Islet of Langerhans (tissue), 1 donor: ENCODE results near the gene CEMIP2.
A peak's percentile ranks its signal among the peaks of the same experiment; 100 is the strongest.
"Not testable (repeated sequence)": the region's sequence is repeated elsewhere in the genome, so short reads cannot be mapped to it uniquely, and the experiment has no call there.

Source experiments
- FAIRE-seq: peaks from one replicate; lab custom pipeline; 2011; peaks lifted over from hg19 to GRCh38; lab: Jason Lieb, UNC

The CEMIP2 gene

GRCh38 chr9:71706176-71706575 lies 62.1 kb downstream of the CEMIP2 start:
- FAIRE-seq, result no peak

GRCh38 chr9:71704796-71705195 lies 63.5 kb downstream of the CEMIP2 start:
- FAIRE-seq, result no peak

GRCh38 chr9:71703172-71703872 lies 65.0 kb downstream of the CEMIP2 start:
- FAIRE-seq, result no peak

DNA sequence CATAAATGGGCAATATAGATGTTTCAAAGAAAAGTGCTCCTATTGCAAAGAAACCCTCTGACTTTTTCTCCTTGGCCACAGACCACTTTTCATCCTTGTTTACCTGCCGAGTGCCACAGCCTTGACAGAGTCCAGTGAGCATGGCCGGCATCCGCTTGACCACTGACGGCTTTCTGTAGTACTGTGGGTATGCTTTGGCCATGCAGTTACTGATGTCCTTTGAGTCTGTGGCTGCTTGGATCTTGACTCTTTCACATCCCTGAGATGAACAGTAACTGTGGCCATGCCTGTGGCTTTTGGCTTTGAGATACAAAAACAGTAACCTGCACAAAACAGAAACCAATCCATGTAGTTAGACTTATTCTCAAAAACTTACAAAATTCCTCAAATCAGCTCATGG lies 70.4 kb downstream of the CEMIP2 start:
- no peak for FAIRE-seq

- FAIRE-seq, result no peak
Observed at GRCh38 chr9:71694332-71694731, 74.0 kb downstream of the CEMIP2 start.

DNA sequence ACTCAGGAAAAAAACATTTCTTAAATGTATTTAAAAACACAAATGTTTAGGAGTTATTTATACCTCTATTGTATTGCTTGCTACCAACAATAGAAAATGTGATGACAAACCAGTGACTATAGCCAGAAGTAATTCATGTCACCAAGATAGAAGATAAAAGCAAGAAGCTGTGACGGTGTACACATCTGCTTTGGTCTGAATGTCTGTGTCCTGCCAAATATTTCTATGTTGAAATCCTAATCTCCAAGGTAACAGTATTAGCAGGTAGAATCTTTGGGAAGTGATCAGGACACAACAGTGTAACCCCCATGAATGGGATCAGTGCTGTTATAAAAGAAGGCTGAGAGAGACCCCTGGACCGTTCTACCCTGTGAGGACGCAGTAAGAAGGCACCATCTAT lies 74.7 kb downstream of the CEMIP2 start:
- FAIRE-seq, result no peak

DNA sequence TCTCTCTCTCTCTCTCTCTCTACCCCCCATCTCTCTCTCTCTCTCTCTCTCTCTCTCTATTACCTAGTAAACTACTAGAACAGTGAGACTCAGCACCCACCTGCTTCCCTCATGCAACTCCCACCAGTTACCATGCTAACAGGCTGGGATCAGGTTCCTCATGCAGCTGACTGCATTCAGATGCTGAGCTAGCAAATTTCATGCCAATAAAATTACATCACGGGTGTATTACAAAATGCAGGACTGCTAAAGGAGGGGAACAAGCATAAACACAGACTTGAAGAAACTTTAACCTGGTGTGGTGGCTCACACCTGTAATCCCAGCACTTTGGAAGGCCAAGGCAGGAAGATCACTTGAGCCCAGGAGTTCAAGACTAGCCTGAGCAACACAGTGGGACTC lies 76.0 kb downstream of the CEMIP2 start:
- no peak for FAIRE-seq

- FAIRE-seq, result not testable (repeated sequence)
Observed at GRCh38 chr9:71691576-71691975, 76.7 kb downstream of the CEMIP2 start.

DNA sequence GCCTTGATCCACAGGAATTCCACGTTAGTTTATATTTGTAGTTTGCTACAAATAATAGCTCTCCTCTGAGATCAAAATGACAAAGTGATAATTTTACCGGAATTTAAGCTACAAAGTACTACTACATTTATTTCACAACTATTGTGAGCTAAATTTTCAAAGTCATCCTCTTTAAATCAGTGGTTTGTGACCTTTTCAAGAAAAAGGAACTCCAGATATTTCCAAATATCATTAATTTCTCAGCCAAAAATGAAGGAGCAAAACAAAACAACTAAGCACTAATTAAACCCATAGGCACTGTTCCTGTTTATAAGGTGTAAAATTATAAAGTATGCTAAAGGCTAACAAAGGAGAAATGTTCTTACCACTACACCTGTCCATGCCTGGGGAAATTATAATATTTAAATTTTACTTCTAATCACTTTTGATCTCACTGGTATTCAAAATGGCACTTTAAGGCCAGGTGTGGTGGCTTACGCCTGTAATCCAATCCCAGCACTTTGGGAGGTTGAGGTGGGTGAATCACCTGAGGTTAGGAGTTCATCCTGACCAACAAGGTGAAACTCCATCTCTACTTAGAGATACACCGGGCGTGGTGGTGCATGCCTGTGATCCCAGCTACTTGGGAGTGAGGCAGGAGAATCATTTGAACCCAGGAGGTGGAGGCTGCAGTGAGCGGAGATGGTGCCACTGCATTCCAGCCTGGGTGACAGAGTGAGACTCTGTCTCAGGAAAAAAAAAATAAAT lies 77.5 kb downstream of the CEMIP2 start:
- FAIRE-seq, result no peak

- FAIRE-seq, result no peak
Observed at GRCh38 chr9:71690063-71690688, 78.1 kb downstream of the CEMIP2 start.

GRCh38 chr9:71687676-71688075 lies 80.6 kb downstream of the CEMIP2 start:
- no peak for FAIRE-seq

GRCh38 chr9:71685988-71686387 lies 82.3 kb downstream of the CEMIP2 start:
- FAIRE-seq, result no peak

GRCh38 chr9:71685394-71685793 lies 82.9 kb downstream of the CEMIP2 start:
- FAIRE-seq, result no peak

DNA sequence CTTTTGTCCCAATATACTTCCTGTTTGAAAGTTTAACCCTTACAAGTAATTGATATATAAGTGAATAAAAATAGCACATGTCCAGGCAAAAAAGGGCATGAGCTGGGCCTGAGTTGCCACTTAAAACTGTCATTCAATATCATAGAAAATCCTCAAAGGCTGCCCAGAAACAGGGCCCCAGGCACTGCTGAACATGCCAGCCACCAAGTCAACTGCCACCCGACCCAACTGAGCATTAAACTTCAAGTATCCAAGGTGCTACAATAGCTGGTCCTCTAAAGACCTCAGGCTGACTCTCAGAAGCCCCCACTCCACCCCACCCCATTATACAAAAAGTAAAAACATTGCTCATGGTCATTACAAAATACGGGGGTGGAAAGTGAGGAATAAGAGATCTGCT lies 83.7 kb downstream of the CEMIP2 start:
- FAIRE-seq, result no peak

GRCh38 chr9:71683598-71684235 lies 84.6 kb downstream of the CEMIP2 start:
- no peak for FAIRE-seq

DNA sequence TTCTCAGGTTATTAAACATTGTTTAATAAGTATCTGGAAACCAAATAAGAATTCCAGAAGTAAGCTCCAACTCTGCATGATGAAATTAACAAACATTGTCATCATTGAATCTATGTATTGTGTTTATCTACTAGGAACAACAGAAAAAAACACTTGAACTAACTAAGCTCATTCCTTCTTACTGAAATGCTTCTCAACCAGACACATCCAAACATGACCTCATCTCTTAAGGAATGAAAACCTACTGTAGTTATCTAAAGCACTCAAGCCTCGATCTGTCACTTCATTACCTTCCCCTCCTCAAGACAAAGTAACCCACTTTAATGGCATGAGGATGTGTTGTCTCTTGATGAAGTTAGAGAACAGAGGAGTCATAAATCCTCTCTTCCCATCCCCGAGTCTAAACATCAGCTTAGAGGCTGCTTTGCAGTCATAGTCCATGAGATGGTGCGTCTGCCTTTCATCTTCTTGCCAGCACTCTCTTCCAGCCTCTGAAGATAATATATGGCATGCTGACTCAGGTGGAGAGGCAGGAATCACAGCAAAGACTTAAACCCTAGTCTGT lies 86.5 kb downstream of the CEMIP2 start:
- no peak for FAIRE-seq

DNA sequence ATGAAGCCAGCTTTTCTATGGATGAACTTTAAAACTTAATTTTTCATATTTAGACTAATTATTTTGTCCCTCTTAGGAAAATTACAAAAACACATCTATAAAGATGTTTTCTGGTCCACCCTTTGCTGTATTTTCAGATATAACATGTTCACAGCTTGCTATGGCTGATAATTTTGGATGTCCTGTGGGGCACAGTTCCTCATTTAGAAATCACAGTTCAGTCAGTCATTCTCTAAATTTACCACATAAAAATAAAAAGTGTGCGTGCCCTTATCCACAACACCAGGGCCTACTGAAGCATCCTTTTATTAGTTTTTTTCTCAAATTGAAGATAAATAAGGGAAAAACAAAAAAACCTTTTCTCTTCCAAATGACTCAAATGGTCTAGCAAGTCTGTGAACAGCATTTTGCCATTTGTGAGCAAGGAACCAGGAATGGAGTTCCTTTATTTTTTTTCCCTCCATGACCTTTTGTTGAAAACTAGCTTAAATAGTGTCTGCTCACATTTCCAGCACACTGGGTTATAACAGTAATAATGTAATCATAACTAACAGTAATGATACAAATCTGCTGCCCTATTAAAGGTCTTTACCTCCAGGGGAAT lies 87.1 kb downstream of the CEMIP2 start:
- FAIRE-seq, result peak; percentile 9

DNA sequence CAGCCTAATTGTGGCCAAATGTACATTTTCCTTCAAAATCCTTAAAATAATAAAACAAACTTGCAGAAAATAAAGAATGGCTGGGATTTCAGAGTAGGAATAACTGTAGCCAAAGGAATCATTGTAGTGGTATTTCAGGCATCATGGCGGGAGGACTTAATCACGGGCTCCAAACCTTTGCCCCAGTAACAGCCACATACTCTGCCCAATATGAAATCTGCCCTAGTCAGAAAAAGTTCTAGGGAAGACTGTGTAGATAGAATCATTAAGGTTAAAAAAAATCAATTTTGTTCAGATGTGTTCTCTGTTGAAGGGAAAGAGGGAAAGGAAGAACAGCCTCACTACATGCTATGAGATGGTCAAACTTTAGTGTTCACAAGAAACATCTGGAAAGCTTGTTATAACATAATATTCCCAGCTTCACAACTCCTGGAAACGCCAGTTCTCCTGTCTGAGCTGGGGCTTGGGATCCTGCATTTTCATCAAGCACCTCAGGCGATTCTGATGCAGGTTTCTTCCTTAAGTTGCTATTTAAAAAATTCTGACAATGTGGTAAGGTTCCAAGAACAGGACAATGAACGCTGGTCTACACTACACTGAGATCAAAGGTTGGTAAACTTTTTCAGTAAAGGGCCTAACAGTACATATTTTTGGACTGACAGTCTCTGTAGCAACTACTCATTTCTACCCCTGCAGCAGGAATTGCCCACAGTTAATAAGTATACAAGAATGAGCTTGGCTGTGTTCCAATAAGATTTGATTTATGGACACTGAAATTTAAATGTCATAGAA lies 87.9 kb downstream of the CEMIP2 start:
- FAIRE-seq, result no peak

GRCh38 chr9:71678999-71679398 lies 89.3 kb downstream of the CEMIP2 start:
- FAIRE-seq, result no peak

GRCh38 chr9:71677209-71677608 lies 91.1 kb downstream of the CEMIP2 start:
- no peak for FAIRE-seq

DNA sequence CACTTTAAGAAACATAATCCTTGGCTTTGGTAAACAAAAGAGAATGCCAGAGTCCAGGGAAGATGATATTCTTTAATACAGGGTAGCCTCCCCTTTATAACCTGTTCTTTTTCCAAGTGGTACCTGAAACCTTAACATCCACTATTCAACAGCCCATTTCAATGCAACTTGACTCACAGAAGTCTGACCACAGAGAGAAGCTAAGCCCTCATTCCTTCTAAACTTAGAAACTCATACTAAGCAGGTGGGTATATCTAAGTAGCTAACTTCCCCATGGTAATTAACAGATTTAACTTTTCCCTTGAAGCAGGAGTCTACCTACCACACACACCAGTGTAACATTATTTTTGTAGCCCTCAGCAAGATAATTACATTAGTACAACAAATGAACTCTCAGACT lies 91.9 kb downstream of the CEMIP2 start:
- FAIRE-seq, result no peak

DNA sequence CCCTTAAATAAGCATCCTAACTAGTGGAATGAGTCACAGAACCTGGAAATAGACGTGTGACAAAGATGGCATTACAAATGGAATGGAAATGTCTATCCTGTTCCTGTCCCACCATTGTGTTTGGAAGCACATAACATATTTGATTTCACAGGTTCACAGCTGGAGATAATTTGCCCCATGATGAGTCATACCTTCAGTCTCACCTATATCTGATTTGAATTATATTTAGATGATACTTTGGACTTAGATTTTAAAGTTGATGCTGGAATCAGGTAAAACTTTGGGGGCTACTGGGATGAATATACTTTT lies 92.5 kb downstream of the CEMIP2 start:
- FAIRE-seq, result no peak
